ENCODE results near the gene PTMS.

DNA sequence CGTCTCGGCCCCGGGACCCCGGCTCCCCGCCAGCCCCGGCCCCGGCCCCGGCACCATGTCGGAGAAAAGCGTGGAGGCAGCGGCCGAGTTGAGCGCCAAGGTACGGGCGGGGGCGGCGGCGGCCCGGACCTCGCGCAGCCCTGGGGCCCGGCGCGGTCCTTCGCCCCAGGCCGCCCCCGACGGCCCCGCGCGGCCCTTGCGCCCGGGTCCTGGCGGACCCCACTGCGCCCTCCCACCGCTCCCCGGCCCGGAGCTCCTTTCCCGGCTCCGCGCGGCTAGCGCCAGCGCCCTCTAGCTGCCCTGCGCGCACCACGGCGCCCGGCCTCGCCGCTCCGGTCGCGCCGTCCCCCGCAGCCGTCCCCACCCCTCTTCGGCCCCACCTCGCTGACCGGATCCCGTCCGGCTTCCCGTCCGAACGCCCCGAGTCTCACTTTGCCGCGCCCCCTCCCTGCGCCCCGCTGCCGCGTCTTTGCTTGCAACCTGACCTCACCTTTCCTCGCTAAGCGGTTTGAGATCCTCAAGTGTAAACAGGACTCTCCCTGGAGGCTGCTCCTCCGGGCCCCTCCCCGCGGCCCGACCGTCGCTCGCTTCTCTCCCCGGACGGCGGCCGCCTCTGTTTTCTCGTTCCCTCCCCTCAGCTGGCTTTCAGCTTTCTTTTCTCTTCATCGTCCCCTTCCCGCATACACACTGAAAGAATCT, 637 bp downstream of the PTMS start:
- TF ChIP-seq, protein P1, sequence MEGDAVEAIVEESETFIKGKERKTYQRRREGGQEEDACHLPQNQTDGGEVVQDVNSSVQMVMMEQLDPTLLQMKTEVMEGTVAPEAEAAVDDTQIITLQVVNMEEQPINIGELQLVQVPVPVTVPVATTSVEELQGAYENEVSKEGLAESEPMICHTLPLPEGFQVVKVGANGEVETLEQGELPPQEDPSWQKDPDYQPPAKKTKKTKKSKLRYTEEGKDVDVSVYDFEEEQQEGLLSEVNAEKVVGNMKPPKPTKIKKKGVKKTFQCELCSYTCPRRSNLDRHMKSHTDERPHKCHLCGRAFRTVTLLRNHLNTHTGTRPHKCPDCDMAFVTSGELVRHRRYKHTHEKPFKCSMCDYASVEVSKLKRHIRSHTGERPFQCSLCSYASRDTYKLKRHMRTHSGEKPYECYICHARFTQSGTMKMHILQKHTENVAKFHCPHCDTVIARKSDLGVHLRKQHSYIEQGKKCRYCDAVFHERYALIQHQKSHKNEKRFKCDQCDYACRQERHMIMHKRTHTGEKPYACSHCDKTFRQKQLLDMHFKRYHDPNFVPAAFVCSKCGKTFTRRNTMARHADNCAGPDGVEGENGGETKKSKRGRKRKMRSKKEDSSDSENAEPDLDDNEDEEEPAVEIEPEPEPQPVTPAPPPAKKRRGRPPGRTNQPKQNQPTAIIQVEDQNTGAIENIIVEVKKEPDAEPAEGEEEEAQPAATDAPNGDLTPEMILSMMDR (IDR thresholded peaks at IDR 0.05; ENCODE audit: low read depth, low read length), result peak; percentile 29
- TF ChIP-seq POLR2A (IDR thresholded peaks at IDR 0.05; ENCODE audit: extremely low read depth, insufficient read length) (peak; percentile 25), MYC (IDR thresholded peaks at IDR 0.05; ENCODE audit: low read depth, low read length) (peak; percentile 69; the same call in 1 of the 2 replicates)

Measured in NB4 (cell line).